ENCODE data around the gene CLEC11A. TPM values are rescaled to one million over a fixed set of nuclear protein-coding genes. Genes with fewer than 3 reads are reported as not detected.

CLEC11A gene
- total RNA-seq, 1 experiment from 2014 or later = 1.6 TPM

DNA sequence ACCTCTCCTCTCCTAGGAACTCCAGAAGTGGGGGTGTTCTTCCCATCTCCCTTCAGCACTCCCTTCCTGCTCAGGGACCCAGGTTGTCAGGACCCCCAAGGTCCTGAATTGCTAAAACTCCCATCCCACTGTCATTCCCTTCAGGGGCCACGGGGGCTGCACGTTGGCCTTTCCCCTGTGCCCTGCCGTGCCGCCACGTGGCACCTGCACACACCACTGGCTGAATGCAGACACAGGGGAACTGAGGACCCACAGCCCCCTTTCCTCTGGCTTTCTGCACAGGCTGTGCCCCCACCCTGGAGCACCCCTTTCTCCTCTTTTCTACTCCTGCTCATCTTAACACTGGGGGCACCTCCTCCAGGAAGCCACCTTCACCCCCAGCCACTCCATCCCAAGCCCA, 12.6 kb upstream of the CLEC11A start:
- no peaks in the 10 kb centered on the region for H3K9me3 ChIP-seq (ENCODE audit: low read length)
- no peak overlapping the region for H3K4me2 ChIP-seq (ENCODE audit: low read depth, low read length, poor library complexity, severe bottlenecking)
- H3K27ac ChIP-seq (ENCODE audit: low read length) = no peak overlapping the region
- no peaks in the 10 kb centered on the region for H3K36me3 ChIP-seq (ENCODE audit: insufficient read depth, low read length)
- no peak for DNase-seq
- peaks cover 2% of the 10 kb centered on the region; the same call in 1 of the 2 replicates for H4K20me1 ChIP-seq (ENCODE audit: insufficient read depth, low read depth, low read length)
- no peaks in the 10 kb centered on the region for H3K79me2 ChIP-seq (ENCODE audit: low read length)
- no peak overlapping the region for H2AFZ ChIP-seq (ENCODE audit: low read length)
- no peaks in the 10 kb centered on the region for H3K27me3 ChIP-seq (ENCODE audit: low read length)
- no peaks in the 10 kb centered on the region for H3K9me2 ChIP-seq (replicated peaks; ENCODE audit: insufficient read depth, low read length)
- H3K4me3 ChIP-seq (ENCODE audit: low read length) = no peak overlapping the region
- H3K9ac ChIP-seq (ENCODE audit: low read length) = no peak overlapping the region
- H3K4me1 ChIP-seq (ENCODE audit: low read length) = no peaks in the 10 kb centered on the region

DNA sequence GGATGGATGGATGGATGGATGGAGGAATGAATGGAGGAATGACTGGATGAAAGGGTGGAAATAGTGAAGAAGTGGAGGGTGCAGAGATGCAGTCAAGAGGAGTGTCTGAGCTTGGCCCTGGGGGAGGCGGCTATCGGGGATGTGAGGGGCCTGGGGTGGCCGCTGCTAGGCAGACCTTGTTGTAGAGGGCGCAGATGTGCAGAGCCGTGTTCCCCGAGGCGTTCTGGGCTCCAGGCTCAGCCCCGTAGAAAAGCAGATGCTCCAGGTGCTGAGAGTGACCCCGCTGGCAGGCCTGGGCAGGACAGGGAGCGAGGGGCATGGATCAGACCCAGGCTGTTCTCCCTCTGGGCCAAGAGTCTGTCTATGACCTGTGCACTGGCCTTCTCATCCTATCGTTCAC, 12.0 kb upstream of the CLEC11A start:
- no peaks in the 10 kb centered on the region for H3K36me3 ChIP-seq (ENCODE audit: insufficient read depth, low read length)
- no peak overlapping the region for H3K9ac ChIP-seq (ENCODE audit: low read length)
- H3K4me3 ChIP-seq (ENCODE audit: low read length) = no peak overlapping the region
- H3K79me2 ChIP-seq (ENCODE audit: low read length) = no peaks in the 10 kb centered on the region
- H3K9me2 ChIP-seq (replicated peaks; ENCODE audit: insufficient read depth, low read length) = no peaks in the 10 kb centered on the region
- no peak overlapping the region for H3K4me2 ChIP-seq (ENCODE audit: low read depth, low read length, poor library complexity, severe bottlenecking)
- no peaks in the 10 kb centered on the region for H4K20me1 ChIP-seq (ENCODE audit: insufficient read depth, low read depth, low read length)
- no peaks in the 10 kb centered on the region for H3K9me3 ChIP-seq (ENCODE audit: low read length)
- H3K4me1 ChIP-seq (ENCODE audit: low read length) = no peaks in the 10 kb centered on the region
- no peak overlapping the region for H3K27ac ChIP-seq (ENCODE audit: low read length)
- H3K27me3 ChIP-seq (ENCODE audit: low read length) = no peaks in the 10 kb centered on the region
- DNase-seq = no peak
- H2AFZ ChIP-seq (ENCODE audit: low read length) = no peak overlapping the region

DNA sequence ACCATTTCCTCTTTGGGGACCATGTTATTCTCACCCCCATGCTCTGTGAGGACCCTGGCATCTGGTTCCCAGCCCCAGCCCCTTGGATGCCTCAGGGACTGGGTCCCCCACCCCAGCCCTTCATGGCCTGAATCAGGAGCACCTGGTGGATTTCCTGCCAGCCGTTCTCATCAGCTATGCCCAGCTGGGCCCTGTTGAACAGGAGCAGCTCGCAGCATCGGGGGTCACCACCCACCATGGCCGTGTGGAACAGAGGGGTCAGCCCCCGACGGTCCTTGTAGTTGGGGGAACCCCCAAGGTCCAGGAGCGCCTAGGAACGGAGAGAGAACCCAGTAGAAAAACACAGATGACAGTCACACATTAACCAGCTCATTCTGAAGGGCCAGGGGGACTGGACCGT, 11.4 kb upstream of the CLEC11A start:
- H4K20me1 ChIP-seq (ENCODE audit: insufficient read depth, low read depth, low read length) = no peaks in the 10 kb centered on the region
- H3K9me3 ChIP-seq (ENCODE audit: low read length) = no peaks in the 10 kb centered on the region
- H3K4me1 ChIP-seq (ENCODE audit: low read length) = no peaks in the 10 kb centered on the region
- H3K27ac ChIP-seq (ENCODE audit: low read length) = no peak overlapping the region
- no peaks in the 10 kb centered on the region for H3K9me2 ChIP-seq (replicated peaks; ENCODE audit: insufficient read depth, low read length)
- no peaks in the 10 kb centered on the region for H3K79me2 ChIP-seq (ENCODE audit: low read length)
- no peak overlapping the region for H3K4me2 ChIP-seq (ENCODE audit: low read depth, low read length, poor library complexity, severe bottlenecking)
- H3K27me3 ChIP-seq (ENCODE audit: low read length) = no peaks in the 10 kb centered on the region
- no peak for DNase-seq
- H3K9ac ChIP-seq (ENCODE audit: low read length) = no peak overlapping the region
- no peak overlapping the region for H2AFZ ChIP-seq (ENCODE audit: low read length)
- H3K36me3 ChIP-seq (ENCODE audit: insufficient read depth, low read length) = no peaks in the 10 kb centered on the region
- no peak overlapping the region for H3K4me3 ChIP-seq (ENCODE audit: low read length)

DNA sequence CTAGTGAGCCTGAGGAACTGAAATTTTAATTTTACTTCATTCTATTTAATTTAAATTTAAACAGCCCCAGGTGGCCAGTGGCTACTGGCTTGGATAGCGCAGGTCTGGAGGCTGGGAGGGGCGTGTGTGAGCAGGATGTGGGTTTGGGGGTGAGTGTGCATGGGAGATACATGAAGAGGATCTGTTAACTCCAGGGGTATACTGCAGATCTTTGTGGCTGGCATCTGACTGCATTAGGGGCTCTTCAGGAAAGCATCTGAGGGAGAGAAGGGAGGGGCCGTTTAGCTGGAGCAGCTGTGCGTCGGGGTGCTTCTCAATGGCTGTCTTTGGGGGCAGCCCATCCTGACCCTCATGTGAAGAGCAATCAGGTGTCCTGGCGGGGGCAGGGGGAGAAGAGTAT, 10.3 kb upstream of the CLEC11A start:
- Histone ChIP-seq H2AFZ (ENCODE audit: low read length) (no peak overlapping the region), H3K4me1 (ENCODE audit: low read length) (no peaks in the 10 kb centered on the region), H3K9me2 (replicated peaks; ENCODE audit: insufficient read depth, low read length) (no peaks in the 10 kb centered on the region), H3K4me3 (ENCODE audit: low read length) (no peak overlapping the region), H3K79me2 (ENCODE audit: low read length) (no peaks in the 10 kb centered on the region), H3K9me3 (ENCODE audit: low read length) (no peaks in the 10 kb centered on the region), H4K20me1 (ENCODE audit: insufficient read depth, low read depth, low read length) (no peaks in the 10 kb centered on the region), H3K4me2 (ENCODE audit: low read depth, low read length, poor library complexity, severe bottlenecking) (no peak overlapping the region), H3K36me3 (ENCODE audit: insufficient read depth, low read length) (no peaks in the 10 kb centered on the region), H3K27ac (ENCODE audit: low read length) (no peak overlapping the region), H3K27me3 (ENCODE audit: low read length) (no peaks in the 10 kb centered on the region), H3K9ac (ENCODE audit: low read length) (no peak overlapping the region)
- DNase-seq = no peak

DNA sequence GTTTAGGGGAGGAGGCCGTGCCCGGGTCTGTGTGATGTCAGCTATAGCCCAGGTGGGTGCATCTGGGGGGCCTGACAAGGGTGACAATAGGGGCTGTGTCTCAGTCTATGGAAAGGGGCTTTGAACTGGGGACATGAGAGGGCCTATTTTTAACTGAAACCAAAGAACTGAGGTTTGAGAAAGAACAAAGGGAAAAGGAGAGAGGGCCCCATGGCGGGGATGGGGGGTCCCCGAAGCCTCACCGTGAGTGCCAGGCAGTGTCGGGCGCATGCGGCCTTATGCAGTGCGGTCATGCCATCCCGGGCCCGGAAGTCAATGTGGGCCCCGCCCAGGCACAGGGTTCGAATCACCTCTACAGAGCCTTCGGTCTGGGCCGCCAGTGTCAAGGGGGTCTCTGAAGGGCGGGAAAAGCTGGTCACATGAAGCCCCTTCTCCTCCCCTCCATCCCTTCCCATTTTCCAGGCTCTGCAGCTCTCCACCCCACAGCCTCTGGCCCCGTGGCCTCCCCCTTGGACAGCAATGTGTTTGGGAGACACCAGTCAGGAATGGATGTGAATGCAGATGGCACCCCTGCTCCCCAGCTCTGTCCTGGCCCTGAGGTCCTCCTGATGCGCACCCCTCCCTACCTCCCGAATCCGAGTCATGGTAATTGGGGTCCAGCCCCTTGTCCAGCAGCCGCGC, 9.5 kb upstream of the CLEC11A start:
- no peaks in the 10 kb centered on the region for H3K4me1 ChIP-seq (ENCODE audit: low read length)
- H3K36me3 ChIP-seq (ENCODE audit: insufficient read depth, low read length) = no peaks in the 10 kb centered on the region

DNA sequence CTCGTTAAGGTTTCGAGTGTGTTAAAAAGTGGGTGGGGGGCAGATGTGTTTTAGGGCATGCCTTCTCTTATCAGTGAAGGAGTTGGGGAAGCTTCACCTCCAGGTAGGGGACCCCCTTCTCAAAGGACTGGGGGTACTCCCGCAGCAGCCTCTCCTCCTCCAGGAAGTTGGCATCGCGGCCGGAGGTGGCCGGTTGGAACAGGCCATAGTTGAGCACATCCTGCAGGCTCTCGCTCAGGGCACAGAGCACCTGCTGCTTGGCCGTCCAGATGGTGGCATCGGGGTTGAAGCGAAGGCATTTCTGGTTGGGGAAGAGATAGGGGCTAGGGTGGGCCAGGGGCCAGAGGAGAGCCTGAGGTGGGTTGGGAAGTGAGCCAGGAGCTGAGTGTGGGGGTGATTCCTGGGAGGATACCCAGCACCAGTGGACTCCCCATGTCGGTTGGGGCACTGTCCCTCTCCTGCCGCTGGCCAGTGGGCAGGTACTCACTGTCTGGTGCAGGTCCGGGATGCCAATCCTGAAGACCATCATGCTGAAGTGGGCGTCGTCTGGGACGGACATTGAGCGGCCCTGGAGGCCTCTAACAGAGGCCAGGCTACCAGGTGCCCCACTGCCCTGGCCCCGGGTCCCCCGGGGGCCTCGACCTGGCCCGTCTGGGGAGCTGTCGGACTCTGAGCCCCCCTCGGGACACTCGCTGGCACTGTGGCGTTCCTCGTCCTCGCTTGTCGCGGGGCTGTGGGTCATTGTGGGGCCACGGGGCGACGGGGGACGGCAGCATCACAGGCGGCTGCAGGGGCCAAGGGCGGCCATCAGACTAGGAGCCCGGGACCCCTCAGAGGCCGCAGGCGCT, 6.8 kb upstream of the CLEC11A start:
- Histone ChIP-seq H3K4me1 (ENCODE audit: low read length) (no peaks in the 10 kb centered on the region), H3K79me2 (ENCODE audit: low read length) (no peaks in the 10 kb centered on the region), H2AFZ (ENCODE audit: low read length) (no peak overlapping the region), H3K9me3 (ENCODE audit: low read length) (no peaks in the 10 kb centered on the region), H3K27ac (ENCODE audit: low read length) (no peak overlapping the region), H3K36me3 (ENCODE audit: insufficient read depth, low read length) (no peaks in the 10 kb centered on the region), H3K4me3 (ENCODE audit: low read length) (no peak overlapping the region), H3K27me3 (ENCODE audit: low read length) (no peaks in the 10 kb centered on the region), H3K4me2 (ENCODE audit: low read depth, low read length, poor library complexity, severe bottlenecking) (no peak overlapping the region), H4K20me1 (ENCODE audit: insufficient read depth, low read depth, low read length) (no peaks in the 10 kb centered on the region), H3K9me2 (replicated peaks; ENCODE audit: insufficient read depth, low read length) (no peaks in the 10 kb centered on the region), H3K9ac (ENCODE audit: low read length) (no peak overlapping the region)
- no peak for DNase-seq

More for the DNA sequence above, 9.5 kb upstream of the CLEC11A start:
- H3K4me3 ChIP-seq (ENCODE audit: low read length) = no peak overlapping the region
- DNase-seq = no peak
- no peaks in the 10 kb centered on the region for H3K9me3 ChIP-seq (ENCODE audit: low read length)
- H2AFZ ChIP-seq (ENCODE audit: low read length) = no peak overlapping the region
- H3K27ac ChIP-seq (ENCODE audit: low read length) = no peak overlapping the region
- H3K27me3 ChIP-seq (ENCODE audit: low read length) = no peaks in the 10 kb centered on the region
- no peaks in the 10 kb centered on the region for H3K9me2 ChIP-seq (replicated peaks; ENCODE audit: insufficient read depth, low read length)
- no peaks in the 10 kb centered on the region for H4K20me1 ChIP-seq (ENCODE audit: insufficient read depth, low read depth, low read length)
- H3K79me2 ChIP-seq (ENCODE audit: low read length) = no peaks in the 10 kb centered on the region
- no peak overlapping the region for H3K9ac ChIP-seq (ENCODE audit: low read length)
- H3K4me2 ChIP-seq (ENCODE audit: low read depth, low read length, poor library complexity, severe bottlenecking) = no peak overlapping the region

- H3K4me1 ChIP-seq (ENCODE audit: low read length) = no peaks in the 10 kb centered on the region
- no peak overlapping the region for H3K4me3 ChIP-seq (ENCODE audit: low read length)
- no peak overlapping the region for H3K4me2 ChIP-seq (ENCODE audit: low read depth, low read length, poor library complexity, severe bottlenecking)
- H3K79me2 ChIP-seq (ENCODE audit: low read length) = no peaks in the 10 kb centered on the region
- no peak overlapping the region for H3K9ac ChIP-seq (ENCODE audit: low read length)
- no peaks in the 10 kb centered on the region for H3K9me2 ChIP-seq (replicated peaks; ENCODE audit: insufficient read depth, low read length)
- H3K9me3 ChIP-seq (ENCODE audit: low read length) = no peaks in the 10 kb centered on the region
- no peaks in the 10 kb centered on the region for H4K20me1 ChIP-seq (ENCODE audit: insufficient read depth, low read depth, low read length)
- H2AFZ ChIP-seq (ENCODE audit: low read length) = no peak overlapping the region
- DNase-seq = no peak
- no peaks in the 10 kb centered on the region for H3K36me3 ChIP-seq (ENCODE audit: insufficient read depth, low read length)
- H3K27me3 ChIP-seq (ENCODE audit: low read length) = no peaks in the 10 kb centered on the region
- H3K27ac ChIP-seq (ENCODE audit: low read length) = no peak overlapping the region
These were observed 6.0 kb upstream of the CLEC11A start for GRCh38 chr19:50717026-50717723.

- Histone ChIP-seq H3K36me3 (ENCODE audit: insufficient read depth, low read length) (no peaks in the 10 kb centered on the region), H3K9me3 (ENCODE audit: low read length) (no peaks in the 10 kb centered on the region), H3K27me3 (ENCODE audit: low read length) (no peaks in the 10 kb centered on the region), H3K4me1 (ENCODE audit: low read length) (no peaks in the 10 kb centered on the region), H2AFZ (ENCODE audit: low read length) (no peak overlapping the region), H3K79me2 (ENCODE audit: low read length) (no peaks in the 10 kb centered on the region), H3K4me2 (ENCODE audit: low read depth, low read length, poor library complexity, severe bottlenecking) (no peak overlapping the region), H3K9me2 (replicated peaks; ENCODE audit: insufficient read depth, low read length) (no peaks in the 10 kb centered on the region), H3K9ac (ENCODE audit: low read length) (no peak overlapping the region), H3K27ac (ENCODE audit: low read length) (no peak overlapping the region), H4K20me1 (ENCODE audit: insufficient read depth, low read depth, low read length) (no peaks in the 10 kb centered on the region), H3K4me3 (ENCODE audit: low read length) (no peak overlapping the region)
- no peak for DNase-seq
These were observed 5.3 kb upstream of the CLEC11A start for GRCh38 chr19:50717891-50718254.
